Naive thymus-derived CD4-positive, alpha-beta T cell (primary cell): ENCODE results near the gene MACROD2. TPM values are rescaled to one million over a fixed set of nuclear protein-coding genes. Genes with fewer than 3 reads are reported as not detected.

Source experiments
- ATAC-seq: fragments of 150-1000 bp; cut with Tn5 transposase; 2 replicates; pipeline ENCODE4 v1.10.0; 2021; ENCODE audit warnings: mild to moderate bottlenecking, moderate library complexity
- CTCF ChIA-PET: fragments of 350-600 bp; sonication (Branson Sonifier 250); formaldehyde crosslinking; loops from one replicate; lab custom pipeline; 2021; ENCODE audit warnings: antibody characterized with exemption; lab: Charles Lee
- POLR2A ChIA-PET: fragments of 350-600 bp; sonication (Branson Sonifier 250); formaldehyde crosslinking; loops from one replicate; lab custom pipeline; 2021; ENCODE audit warnings: antibody characterized with exemption, inconsistent platforms; lab: Charles Lee
- DNase-seq, 9 donors: peaks; one replicate each; pipeline versions ENCODE4 v3.0.0 to v3.0.0-alpha.2; 2020 to 2022; ENCODE audit warnings: mixed read lengths in 1 of 9
- H3K27ac ChIP-seq: one replicate; pipeline ENCODE4 v1.7.0; 2013; ENCODE audit warnings: mild to moderate bottlenecking, low read depth, low read length, moderate library complexity
- H3K27me3 ChIP-seq, 2 donors: one replicate each; pipeline ENCODE4 v1.7.0; 2013; ENCODE audit warnings: low read length in 2 of 2, mild to moderate bottlenecking in 2 of 2, moderate library complexity in 2 of 2; ENCODE audit not compliant: control insufficient read depth in 2 of 2, insufficient read depth in 2 of 2
- H3K36me3 ChIP-seq, 3 experiments: 1 replicate in 2 of 3; 2 replicates in 1 of 3; pipeline ENCODE4 v1.7.0; 2013; ENCODE audit warnings: low read length in 3 of 3, mild to moderate bottlenecking in 3 of 3, moderate library complexity in 1 of 3; ENCODE audit not compliant: insufficient read depth in 3 of 3, control insufficient read depth in 2 of 3
- H3K4me1 ChIP-seq, 2 donors: one replicate each; pipeline ENCODE4 v1.7.0; 2013; ENCODE audit warnings: low read length in 2 of 2, mild to moderate bottlenecking in 2 of 2, moderate library complexity in 1 of 2; ENCODE audit not compliant: control insufficient read depth in 2 of 2, insufficient read depth in 2 of 2
- H3K4me3 ChIP-seq: 2 replicates; pipeline ENCODE4 v1.7.0; 2013; ENCODE audit warnings: mild to moderate bottlenecking, low read length
- H3K9me3 ChIP-seq, 3 experiments: 1 replicate in 2 of 3; 2 replicates in 1 of 3; pipeline ENCODE4 v1.7.0; 2013; ENCODE audit warnings: low read length in 3 of 3; ENCODE audit not compliant: control insufficient read depth in 2 of 3
- H3K27ac Mint-ChIP-seq, 9 donors: one replicate each; pipeline ENCODE4 v1.8.0; 2020 to 2022; ENCODE audit warnings: mixed read lengths in 9 of 9, mild to moderate bottlenecking in 8 of 9, moderate library complexity in 5 of 9, inconsistent platforms in 2 of 9
- H3K27me3 Mint-ChIP-seq, 5 donors: one replicate each; pipeline ENCODE4 v1.8.0; 2021 to 2022; ENCODE audit warnings: mixed read lengths in 5 of 5, mild to moderate bottlenecking in 1 of 5
- H3K36me3 Mint-ChIP-seq, 5 donors: one replicate each; pipeline ENCODE4 v1.8.0; 2020 to 2022; ENCODE audit warnings: mixed read lengths in 5 of 5, mild to moderate bottlenecking in 3 of 5, inconsistent platforms in 1 of 5
- H3K4me1 Mint-ChIP-seq, 7 donors: one replicate each; pipeline ENCODE4 v1.8.0; 2020 to 2022; ENCODE audit warnings: mixed read lengths in 7 of 7, mild to moderate bottlenecking in 3 of 7, inconsistent platforms in 1 of 7
- H3K4me3 Mint-ChIP-seq, 10 donors: one replicate each; pipeline ENCODE4 v1.8.0; 2020 to 2022; ENCODE audit warnings: mild to moderate bottlenecking in 10 of 10, mixed read lengths in 10 of 10, moderate library complexity in 6 of 10, inconsistent platforms in 2 of 10
- H3K9me3 Mint-ChIP-seq, 11 donors: one replicate each; pipeline ENCODE4 v1.8.0; 2020 to 2022; ENCODE audit warnings: mixed read lengths in 11 of 11, mild to moderate bottlenecking in 4 of 11, inconsistent platforms in 1 of 11, moderate library complexity in 1 of 11
- intact Hi-C, 2 donors: fragments of 100-400 bp; cut with micrococcal nuclease; formaldehyde crosslinking; loops; one replicate each; pipeline ENCODE4 v1.15.1; 2023
- polyA plus RNA-seq, 2 donors: library from polyadenylated mRNA; unstranded; fragments of 300-500 nt; fragmentation: Illumina TruSeq; gene quantifications; one replicate each; pipeline ENCODE4 v1.2.3, GENCODE V29; 2021
- total RNA-seq, 6 experiments: library from RNA in 5 of 6; stranded (reverse) in 5 of 6; gene quantifications; 1 replicate in 5 of 6; 2 replicates in 1 of 6; pipeline ENCODE4 v1.2.3 and lab custom pipeline; 2021 to 2026

The MACROD2 gene
- total and polyA plus RNA-seq, 7 experiments from 2014 or later = 0.27 to 0.86 (median 0.34) TPM; not detected in 4

DNA sequence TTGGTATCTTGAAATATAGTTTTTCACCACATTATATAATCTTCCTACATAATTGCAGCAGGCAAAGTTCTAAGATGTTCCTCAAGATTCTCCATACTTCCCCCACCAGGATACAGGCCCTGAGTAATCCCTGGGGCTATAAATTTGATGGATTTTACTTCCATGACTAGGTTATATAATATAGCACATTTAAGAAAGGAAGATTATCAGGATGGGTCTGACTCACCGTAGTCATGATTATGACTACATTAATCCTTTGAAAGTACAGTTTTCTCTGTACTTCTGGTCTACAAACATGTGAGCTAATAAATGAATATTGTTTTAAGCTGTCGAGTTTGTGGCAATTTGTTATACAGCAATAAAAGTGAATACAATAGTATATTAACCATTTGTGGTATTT, 122.5 kb downstream of the MACROD2 start:
- Histone ChIP-seq H3K36me3 (no peaks in the 10 kb centered on the region), H3K27me3 (no peaks in the 10 kb centered on the region), H3K4me3 (no peak overlapping the region), H3K9me3 (no peaks in the 10 kb centered on the region), H3K4me1 (no peaks in the 10 kb centered on the region), H3K27ac (no peak overlapping the region)
- no peak for ATAC-seq
- CTCF ChIA-PET = no interaction called here
- Mint-ChIP-seq H3K27ac (no peak overlapping the region), H3K4me3 (no peak overlapping the region), H3K9me3 (peaks cover 0 to 7% (median 2%) of the 10 kb centered on the region in 11 donors), H3K36me3 (no peaks in the 10 kb centered on the region), H3K4me1 (no peaks in the 10 kb centered on the region), H3K27me3 (peaks cover 0 to 3% (median 0%) of the 10 kb centered on the region in 5 donors)
- intact Hi-C loops = no loop called here
- no peak for DNase-seq
- POLR2A ChIA-PET = no interaction called here

DNA sequence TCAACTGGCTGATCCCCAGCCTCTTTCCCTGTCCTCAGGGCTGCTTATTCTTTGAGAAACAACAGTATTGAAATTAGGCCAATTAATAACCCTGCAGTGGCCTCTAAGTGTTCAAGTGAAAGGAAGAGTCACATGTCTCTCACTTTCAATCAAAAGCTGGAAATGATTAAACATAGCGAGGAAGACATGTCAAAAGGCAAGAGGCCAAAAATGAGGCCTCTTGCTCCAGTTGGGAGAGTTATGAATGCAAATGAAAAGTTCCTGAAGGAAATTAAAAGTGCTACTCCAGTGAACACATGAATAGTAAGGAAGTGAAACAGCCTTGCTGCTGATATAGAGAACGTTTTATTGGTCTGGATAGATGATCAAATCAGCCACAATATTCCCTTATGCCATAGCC, 131.5 kb downstream of the MACROD2 start:
- ATAC-seq = no peak
- H3K9me3 Mint-ChIP-seq = peaks cover 0 to 12% (median 3%) of the 10 kb centered on the region in 11 donors
- no peak overlapping the region for H3K4me3 Mint-ChIP-seq
- no peaks in the 10 kb centered on the region for H3K27me3 Mint-ChIP-seq
- ChIA-PET POLR2A (no interaction called here), CTCF (no interaction called here)
- H3K27ac Mint-ChIP-seq = no peak overlapping the region
- no peak for DNase-seq
- Histone ChIP-seq H3K4me3 (no peak overlapping the region), H3K4me1 (no peaks in the 10 kb centered on the region), H3K9me3 (no peaks in the 10 kb centered on the region), H3K27me3 (no peaks in the 10 kb centered on the region), H3K27ac (no peak overlapping the region), H3K36me3 (no peaks in the 10 kb centered on the region)
- intact Hi-C loops = no loop called here
- H3K36me3 Mint-ChIP-seq = no peaks in the 10 kb centered on the region
- H3K4me1 Mint-ChIP-seq = no peaks in the 10 kb centered on the region

- Mint-ChIP-seq H3K4me1 (no peaks in the 10 kb centered on the region), H3K4me3 (no peak overlapping the region), H3K36me3 (no peaks in the 10 kb centered on the region), H3K9me3 (peaks cover 0 to 12% (median 4%) of the 10 kb centered on the region in 11 donors), H3K27ac (no peak overlapping the region), H3K27me3 (no peaks in the 10 kb centered on the region)
- Histone ChIP-seq H3K4me1 (no peaks in the 10 kb centered on the region), H3K36me3 (no peaks in the 10 kb centered on the region), H3K27me3 (no peaks in the 10 kb centered on the region), H3K4me3 (no peak overlapping the region), H3K9me3 (no peaks in the 10 kb centered on the region), H3K27ac (no peak overlapping the region)
- DNase-seq (no peak), ATAC-seq (no peak)
- intact Hi-C loops = no loop called here
- ChIA-PET CTCF (no interaction called here), POLR2A (no interaction called here)
These were observed 132.4 kb downstream of the MACROD2 start for GRCh38 chr20:14127514-14128223.

DNA sequence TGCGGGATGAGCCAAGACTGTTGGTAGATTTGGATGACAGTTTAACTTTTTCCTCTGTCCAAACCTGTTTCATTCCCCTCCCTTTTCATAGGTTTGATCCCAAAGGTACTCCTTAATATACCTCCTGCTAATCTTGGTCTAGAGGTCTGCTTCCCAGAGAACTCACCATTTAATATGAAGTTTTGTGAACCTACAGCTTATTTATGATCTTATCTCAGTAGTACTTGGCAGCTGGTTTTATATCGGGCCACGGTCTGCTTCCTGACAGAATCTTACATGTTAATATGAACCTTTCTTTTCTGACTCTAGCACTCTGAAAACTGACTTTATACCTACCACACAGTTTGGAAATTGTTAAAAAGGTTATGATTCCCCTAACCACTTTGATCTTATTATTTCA, 138.7 kb downstream of the MACROD2 start:
- no peak overlapping the region for H3K4me3 Mint-ChIP-seq

DNA sequence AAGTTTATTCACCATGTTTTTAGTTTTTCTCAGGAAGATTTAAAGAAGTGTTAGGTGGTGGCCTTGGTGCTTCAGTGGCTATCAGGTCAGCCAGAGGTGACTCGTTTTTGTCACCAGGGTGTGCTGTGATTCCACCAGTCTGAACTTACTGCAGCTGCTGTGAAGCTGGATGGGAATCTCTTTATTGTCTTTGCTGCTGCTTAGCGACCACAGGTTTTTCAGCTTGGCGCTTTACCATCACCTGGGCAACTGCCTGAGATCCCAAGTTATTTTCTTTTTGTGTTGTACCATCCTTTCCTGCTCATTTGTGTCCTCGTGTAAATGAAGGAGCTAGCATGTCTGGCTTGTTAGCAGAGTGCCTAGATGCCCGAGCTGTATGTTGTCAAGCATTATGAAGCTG, 146.9 kb downstream of the MACROD2 start:
- H3K36me3 ChIP-seq = no peaks in the 10 kb centered on the region
- no peaks in the 10 kb centered on the region for H3K9me3 ChIP-seq
- Mint-ChIP-seq H3K36me3 (no peaks in the 10 kb centered on the region), H3K27me3 (no peaks in the 10 kb centered on the region), H3K4me1 (no peaks in the 10 kb centered on the region), H3K9me3 (peaks cover 0 to 2% (median 0%) of the 10 kb centered on the region in 11 donors), H3K27ac (no peak overlapping the region), H3K4me3 (no peak overlapping the region)
- ATAC-seq (no peak), DNase-seq (no peak)
- ChIA-PET CTCF (no interaction called here), POLR2A (no interaction called here)
- no peaks in the 10 kb centered on the region for H3K4me1 ChIP-seq
- no peaks in the 10 kb centered on the region for H3K27me3 ChIP-seq
- intact Hi-C loops = no loop called here
- H3K27ac ChIP-seq = no peak overlapping the region
- no peak overlapping the region for H3K4me3 ChIP-seq

More for the DNA sequence above, 138.7 kb downstream of the MACROD2 start:
- Histone ChIP-seq H3K27me3 (no peaks in the 10 kb centered on the region), H3K4me1 (no peaks in the 10 kb centered on the region), H3K36me3 (no peaks in the 10 kb centered on the region), H3K9me3 (no peaks in the 10 kb centered on the region), H3K4me3 (no peak overlapping the region), H3K27ac (no peak overlapping the region)
- DNase-seq = no peak
- no peaks in the 10 kb centered on the region for H3K27me3 Mint-ChIP-seq
- no peak overlapping the region for H3K27ac Mint-ChIP-seq
- intact Hi-C loops = no loop called here
- H3K4me1 Mint-ChIP-seq = no peaks in the 10 kb centered on the region
- ATAC-seq = no peak
- H3K9me3 Mint-ChIP-seq = peaks cover 0 to 7% (median 2%) of the 10 kb centered on the region in 11 donors
- ChIA-PET POLR2A (no interaction called here), CTCF (no interaction called here)
- H3K36me3 Mint-ChIP-seq = no peaks in the 10 kb centered on the region

DNA sequence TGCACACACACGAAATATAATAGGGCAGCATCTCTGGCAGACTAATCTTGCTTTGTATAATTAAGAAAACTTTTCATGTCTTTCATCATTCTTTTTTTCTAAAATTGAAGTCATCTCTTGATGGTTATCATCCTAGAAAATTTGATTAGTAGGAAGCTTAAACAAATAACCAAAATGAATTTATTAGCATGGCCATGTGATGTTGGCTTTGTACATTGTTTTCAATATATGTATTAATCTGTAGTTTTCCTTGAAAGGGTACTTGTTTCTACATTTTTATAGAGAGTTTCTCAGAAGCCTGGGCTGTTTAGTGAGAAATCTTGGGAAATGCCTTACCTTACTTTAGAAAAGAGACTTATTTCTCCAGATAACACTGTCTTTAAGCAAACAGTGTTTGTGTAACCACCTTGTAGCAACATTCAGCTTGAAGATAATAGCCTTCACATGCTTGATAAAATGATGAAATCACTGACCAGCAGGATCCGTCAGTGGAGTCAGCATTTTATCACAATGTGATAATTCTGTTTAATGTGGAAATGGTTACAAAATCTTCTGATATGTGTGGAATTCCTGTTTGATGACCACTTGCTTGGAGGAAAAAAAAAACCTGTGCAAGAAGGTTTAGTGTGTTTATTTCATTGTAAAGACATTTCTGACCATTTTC, 147.8 kb downstream of the MACROD2 start:
- H3K9me3 Mint-ChIP-seq = peaks cover 0 to 2% (median 0%) of the 10 kb centered on the region in 11 donors
- no peaks in the 10 kb centered on the region for H3K27me3 Mint-ChIP-seq
- Histone ChIP-seq H3K27ac (no peak overlapping the region), H3K9me3 (no peaks in the 10 kb centered on the region), H3K27me3 (no peaks in the 10 kb centered on the region), H3K4me1 (no peaks in the 10 kb centered on the region), H3K36me3 (no peaks in the 10 kb centered on the region), H3K4me3 (no peak overlapping the region)
- no peaks in the 10 kb centered on the region for H3K36me3 Mint-ChIP-seq
- H3K27ac Mint-ChIP-seq = no peak overlapping the region
- DNase-seq (no peak), ATAC-seq (no peak)
- intact Hi-C loops = no loop called here
- ChIA-PET CTCF (no interaction called here), POLR2A (no interaction called here)
- no peak overlapping the region for H3K4me3 Mint-ChIP-seq
- no peaks in the 10 kb centered on the region for H3K4me1 Mint-ChIP-seq

DNA sequence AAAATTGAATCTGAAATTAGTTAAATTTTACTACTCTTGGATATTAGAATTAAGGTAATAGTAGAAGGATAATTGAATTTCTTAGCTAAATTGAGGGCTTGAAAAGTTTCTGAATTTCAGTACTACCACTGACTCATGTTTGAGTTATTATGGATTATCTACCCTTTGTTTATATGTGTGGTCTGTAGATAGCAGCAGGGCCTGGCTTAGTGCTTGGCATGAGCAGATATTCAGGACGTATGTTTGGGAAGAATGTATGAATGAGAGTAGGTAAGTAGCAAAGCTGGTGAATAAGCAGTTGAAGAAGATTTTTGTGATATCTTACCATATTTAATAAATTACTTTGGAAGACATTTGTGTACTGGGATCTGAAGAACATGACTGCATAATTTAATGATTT, 152.7 kb downstream of the MACROD2 start:
- DNase-seq = no peak
- POLR2A ChIA-PET = no interaction called here
- H3K27ac Mint-ChIP-seq = no peak overlapping the region
- no peak overlapping the region for H3K4me3 Mint-ChIP-seq
- CTCF ChIA-PET = no interaction called here
- no peak overlapping the region for H3K4me3 ChIP-seq
- intact Hi-C loops = no loop called here
- no peak overlapping the region for H3K27ac ChIP-seq
- ATAC-seq = no peak
- H3K27me3 ChIP-seq = no peaks in the 10 kb centered on the region
- peaks cover 0 to 12% (median 0%) of the 10 kb centered on the region in 11 donors for H3K9me3 Mint-ChIP-seq
- H3K4me1 Mint-ChIP-seq = no peaks in the 10 kb centered on the region
- no peaks in the 10 kb centered on the region for H3K36me3 Mint-ChIP-seq
- H3K27me3 Mint-ChIP-seq = no peaks in the 10 kb centered on the region
- H3K4me1 ChIP-seq = no peaks in the 10 kb centered on the region
- no peaks in the 10 kb centered on the region for H3K36me3 ChIP-seq
- H3K9me3 ChIP-seq = no peaks in the 10 kb centered on the region
